HG03196 (cell line): Measurements from ENCODE around the gene TSC2.
"Not testable (repeated sequence)": the region's sequence is repeated elsewhere in the genome, so short reads cannot be mapped to it uniquely, and the experiment has no call there.

Experiments used
- ATAC-seq: cut with Tn5 transposase; IDR thresholded peaks from one replicate; pipeline ENCODE4 v1.9.1; 2021; ENCODE audit not compliant: unreplicated experiment

Gene TSC2

DNA sequence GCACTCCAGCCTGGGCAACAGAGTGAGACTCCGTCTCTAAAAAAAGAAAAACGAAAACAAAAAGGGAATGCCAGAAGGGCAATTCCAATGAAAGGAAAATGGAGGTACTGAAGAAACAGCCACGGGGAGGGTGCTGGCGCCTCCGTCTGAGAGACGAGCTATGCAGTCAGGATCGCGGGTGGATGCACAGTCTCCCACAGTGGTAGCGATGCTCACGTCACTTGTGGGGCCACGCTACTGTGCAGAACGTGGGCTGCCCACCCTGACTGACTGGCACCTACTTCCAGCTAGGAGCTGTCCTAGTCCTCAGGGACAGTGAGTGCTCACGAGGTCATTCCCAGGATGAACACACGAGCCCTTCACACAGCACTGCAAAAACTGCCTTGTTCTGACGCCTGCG is 53.8 kb downstream of the TSC2 start:
- ATAC-seq, result not testable (repeated sequence)

- no peak for ATAC-seq
These were observed 54.7 kb downstream of the TSC2 start for GRCh38 chr16:2102471-2102870.

DNA sequence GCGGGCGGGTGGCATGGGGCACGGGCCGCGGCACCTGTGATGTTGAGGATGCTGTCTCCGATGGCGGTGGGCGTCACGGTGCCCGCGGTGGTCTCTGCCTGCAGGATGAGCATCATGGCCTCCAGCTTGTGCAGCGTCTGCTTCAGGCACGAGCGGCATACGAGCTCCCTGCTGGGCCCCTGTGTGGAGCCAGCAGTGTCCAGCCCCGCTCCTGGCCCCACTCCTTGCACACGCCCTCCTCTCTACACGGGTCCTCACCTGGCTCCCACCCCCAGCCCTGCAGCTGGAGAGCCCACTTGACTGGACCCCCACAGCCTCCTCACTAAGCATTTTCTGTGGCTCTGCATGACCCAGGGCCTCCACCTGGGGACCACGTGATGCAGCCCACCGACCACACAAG is 56.7 kb downstream of the TSC2 start:
- not testable (repeated sequence) for ATAC-seq

DNA sequence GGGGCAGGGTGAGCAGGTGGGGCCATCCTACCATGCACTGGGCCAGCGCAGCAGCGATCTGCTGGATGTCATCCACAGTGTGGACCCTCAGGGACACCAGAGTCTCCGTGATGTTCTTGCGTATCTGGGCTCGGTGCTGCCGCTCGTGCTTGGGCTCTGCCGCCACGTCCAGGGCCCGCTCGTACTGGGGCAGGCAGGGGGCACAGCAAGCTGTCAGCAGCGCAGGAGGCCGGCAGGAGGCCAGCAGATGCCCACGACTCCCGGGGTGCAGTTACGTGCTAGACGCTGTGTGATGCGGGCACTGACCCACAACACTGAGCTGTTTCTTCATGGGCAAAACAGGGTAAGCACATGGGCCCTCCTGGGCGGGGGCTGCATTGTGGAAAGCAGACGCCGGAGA is 57.5 kb downstream of the TSC2 start:
- not testable (repeated sequence) for ATAC-seq

GRCh38 chr16:2105769-2106168 is 58.0 kb downstream of the TSC2 start:
- not testable (repeated sequence) for ATAC-seq

DNA sequence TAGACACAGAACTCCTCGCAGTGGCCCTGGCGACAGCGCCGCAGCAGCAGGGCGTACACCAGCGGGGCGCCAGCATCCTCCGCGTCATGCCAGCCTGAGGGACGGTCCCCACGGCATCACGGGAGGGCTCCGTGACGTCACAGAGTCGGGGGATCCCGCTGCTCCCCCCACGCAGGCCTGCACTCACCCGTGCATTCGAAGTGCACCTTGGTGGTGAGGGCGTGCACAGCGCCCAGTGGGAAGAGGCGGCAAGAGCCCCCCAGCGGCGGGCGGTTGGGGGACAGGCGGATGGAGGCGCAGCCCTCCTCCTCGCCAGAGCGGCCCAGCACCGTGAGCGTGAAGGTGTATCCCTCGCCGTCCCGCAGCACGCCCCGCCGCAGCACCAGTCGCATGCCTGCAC is 58.4 kb downstream of the TSC2 start:
- not testable (repeated sequence) for ATAC-seq

DNA sequence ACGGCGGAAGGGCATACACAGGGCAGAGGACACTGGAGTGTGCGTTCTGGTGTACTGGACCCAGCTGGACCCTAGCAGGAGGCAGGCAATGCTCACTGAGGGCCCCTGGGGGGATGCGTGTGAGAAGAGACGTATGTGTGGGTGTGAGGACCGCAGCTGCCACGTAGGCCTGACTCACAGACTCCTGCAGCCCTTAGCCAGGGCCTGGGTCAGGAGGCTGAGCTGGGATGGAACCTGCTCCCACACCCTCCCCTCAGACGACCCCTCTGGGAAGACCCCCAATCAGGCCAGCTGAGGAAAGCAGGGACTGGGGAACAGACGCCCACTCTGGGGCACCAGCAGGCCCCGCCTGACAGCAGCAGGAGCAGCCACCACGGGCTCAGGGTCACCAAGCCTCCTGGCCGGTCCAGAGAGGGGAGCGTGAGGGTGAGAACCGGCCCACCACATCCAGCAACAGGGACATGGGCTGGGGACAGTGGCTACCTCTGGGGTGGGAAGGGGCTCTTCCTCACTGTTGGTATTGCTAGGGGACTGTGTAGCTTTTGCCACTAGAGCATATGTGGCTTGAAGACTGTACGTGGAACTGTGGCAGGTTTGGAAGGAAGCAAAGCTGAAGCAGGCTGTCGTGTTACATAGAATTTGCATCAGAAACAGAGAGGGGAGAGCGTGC is 59.5 kb downstream of the TSC2 start:
- ATAC-seq, result not testable (repeated sequence)

- not testable (repeated sequence) for ATAC-seq
These were observed 60.0 kb downstream of the TSC2 start for GRCh38 chr16:2107791-2108125.

- ATAC-seq, result not testable (repeated sequence)
These were observed 60.9 kb downstream of the TSC2 start for GRCh38 chr16:2108446-2109270.

GRCh38 chr16:2109271-2109580 is 61.4 kb downstream of the TSC2 start:
- ATAC-seq, result not testable (repeated sequence)

DNA sequence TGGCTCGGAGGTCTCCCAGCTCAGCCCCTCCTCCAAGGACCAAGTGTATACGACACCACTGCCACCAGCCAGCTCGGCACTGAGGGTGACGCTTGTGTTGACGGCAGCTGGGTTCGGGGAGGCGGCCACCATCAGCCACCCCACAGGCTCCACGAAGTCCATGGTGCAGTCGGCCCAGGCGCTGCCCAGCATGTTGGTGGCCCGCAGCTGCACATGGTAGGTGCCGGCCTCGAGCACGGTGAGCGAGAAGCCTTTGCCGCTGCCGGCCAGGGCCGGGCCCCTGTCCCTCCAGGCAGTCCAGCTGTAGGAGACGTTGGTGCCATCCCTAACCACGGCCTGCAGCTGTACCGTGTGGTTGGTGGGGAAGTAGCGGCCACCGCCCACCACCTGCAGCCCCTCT is 62.1 kb downstream of the TSC2 start:
- ATAC-seq, result not testable (repeated sequence)

DNA sequence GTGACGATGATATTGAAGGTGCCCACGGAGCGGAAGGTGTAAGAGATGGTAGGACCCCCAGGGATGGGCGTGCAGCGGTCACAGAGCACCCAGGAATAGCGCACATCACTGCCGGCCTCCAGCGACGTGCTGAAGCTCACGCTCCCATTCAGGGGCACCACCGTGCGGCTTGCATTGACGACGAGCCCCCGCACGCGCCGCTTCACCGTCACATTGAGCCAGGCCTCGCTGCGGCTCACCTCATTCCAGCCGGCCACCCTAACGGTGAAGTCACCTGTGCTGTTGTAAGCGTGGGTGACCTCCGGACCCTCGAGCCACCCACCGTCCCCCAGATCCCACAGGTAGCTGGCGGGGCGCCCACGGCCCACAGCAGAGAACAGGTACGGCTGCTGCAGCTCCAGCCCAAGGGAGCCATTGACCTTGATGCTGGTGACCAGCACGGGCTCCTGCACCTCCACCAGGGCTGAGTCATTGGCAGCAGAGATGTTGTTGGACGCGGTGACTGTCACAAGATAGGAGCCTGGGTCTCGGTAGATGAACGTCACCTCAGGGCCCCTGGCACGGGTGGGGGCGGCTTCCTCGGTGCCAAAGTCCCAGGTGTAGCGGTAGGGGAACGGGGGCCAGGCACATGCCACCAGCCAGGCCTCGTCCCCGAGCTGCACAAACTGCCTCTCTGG is 62.7 kb downstream of the TSC2 start:
- not testable (repeated sequence) for ATAC-seq

DNA sequence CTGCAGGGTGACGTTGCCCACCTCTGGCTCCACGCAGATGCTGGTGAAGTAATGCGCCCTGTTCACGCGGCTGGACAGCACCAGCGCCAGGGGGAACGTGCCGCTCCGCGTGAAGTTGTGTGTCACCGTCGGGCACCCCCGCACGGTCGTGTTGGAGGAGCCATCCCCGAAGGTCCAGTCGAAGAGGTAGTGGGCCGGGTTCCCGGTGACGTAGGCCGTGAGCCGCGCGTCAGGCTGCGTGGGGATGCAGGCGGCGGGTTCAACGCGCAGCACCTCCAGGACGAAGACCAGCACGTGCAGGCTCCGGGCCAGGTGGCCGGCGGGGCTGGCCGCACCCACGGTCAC is 63.2 kb downstream of the TSC2 start:
- not testable (repeated sequence) for ATAC-seq

GRCh38 chr16:2111412-2112335 is 63.9 kb downstream of the TSC2 start:
- not testable (repeated sequence) for ATAC-seq

- not testable (repeated sequence) for ATAC-seq
These were observed 64.8 kb downstream of the TSC2 start for GRCh38 chr16:2112539-2113106.

DNA sequence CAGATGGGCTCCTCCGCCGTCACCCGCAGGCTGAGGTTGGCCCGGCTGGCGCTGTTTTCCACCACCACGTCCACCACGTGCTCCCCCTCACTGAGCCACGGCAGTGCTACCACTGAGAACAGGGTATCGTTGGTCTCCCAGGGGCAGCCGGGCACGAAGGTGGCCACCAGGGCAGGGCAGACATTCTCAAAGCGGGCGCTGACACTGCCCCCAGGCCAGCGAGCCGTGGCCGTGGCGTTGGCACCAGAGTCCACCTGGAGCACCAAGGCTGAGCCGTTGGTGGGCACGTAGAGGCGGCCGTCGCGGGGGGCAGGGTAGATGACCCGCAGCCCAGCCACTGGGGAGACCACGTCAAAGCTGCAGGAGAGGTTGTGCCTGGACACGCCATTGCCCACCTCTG is 66.4 kb downstream of the TSC2 start:
- not testable (repeated sequence) for ATAC-seq

DNA sequence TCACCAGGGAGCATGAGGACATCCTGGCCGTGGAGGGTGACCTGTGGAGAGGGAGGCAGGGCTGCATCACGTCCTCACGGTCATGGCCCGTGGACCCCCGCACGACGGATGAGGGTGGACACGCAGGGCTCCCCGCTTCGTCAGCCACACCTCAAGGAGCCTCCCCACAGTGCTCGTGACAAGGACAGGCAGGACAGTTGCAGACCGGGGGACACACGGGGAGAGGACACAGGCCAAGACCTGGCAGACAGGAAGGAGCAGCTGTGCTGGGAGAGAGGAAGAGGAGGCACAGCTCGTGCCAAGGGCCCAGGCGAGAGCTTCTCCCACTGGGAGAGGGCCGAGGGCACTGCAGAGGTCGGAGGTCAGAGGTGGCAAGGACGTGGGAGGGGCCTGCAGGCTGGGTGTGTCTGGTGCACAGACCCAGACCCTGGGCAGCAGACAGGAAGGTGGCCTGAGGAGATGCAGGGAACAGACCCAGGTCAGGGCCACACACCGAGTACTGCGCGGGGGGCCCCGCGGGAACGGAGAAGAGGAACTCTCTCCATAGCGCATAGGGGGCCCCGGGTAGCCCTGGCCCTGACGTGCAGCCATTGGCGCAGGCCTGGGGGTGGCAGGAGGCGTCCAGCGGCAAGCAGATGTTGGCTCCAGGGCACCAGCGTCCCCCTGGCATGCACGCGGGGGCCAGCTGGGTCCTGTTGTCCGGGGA is 67.3 kb downstream of the TSC2 start:
- ATAC-seq, result not testable (repeated sequence)

- no peak for ATAC-seq
These were observed 67.8 kb downstream of the TSC2 start for GRCh38 chr16:2115591-2115973.

DNA sequence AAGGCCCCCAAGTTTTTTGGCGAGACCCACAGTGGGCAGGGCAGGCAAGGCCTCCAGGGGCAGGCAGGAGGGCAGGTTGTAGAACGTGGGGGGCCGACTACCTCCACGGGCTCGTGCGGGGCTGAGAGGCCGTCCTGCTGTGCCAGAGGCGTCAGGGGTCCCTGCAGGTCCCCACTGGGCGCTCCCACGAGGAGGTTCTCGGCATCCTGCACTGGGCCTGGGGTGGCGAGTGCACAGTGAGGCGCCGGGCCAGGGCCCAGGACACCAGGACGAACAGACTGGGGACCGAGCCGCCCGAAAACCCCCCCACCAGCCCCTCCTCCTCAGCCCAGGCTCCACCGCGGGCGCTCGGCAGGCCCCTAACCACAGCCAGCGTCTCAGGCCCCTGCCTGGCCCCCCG is 68.6 kb downstream of the TSC2 start:
- ATAC-seq, result not testable (repeated sequence)

GRCh38 chr16:2117341-2117740 is 69.6 kb downstream of the TSC2 start:
- not testable (repeated sequence) for ATAC-seq
